GM21737 (cell line): ENCODE data around the gene CDK14.

Experiments used
- ATAC-seq: cut with Tn5 transposase; IDR thresholded peaks from one replicate; pipeline ENCODE4 v1.9.1; 2021; ENCODE audit warnings: mild to moderate bottlenecking, moderate library complexity; ENCODE audit not compliant: unreplicated experiment

Gene CDK14

GRCh38 chr7:90833443-90833842, 237.3 kb downstream of the CDK14 start:
- ATAC-seq = no peak

GRCh38 chr7:90834771-90835170, 238.7 kb downstream of the CDK14 start:
- ATAC-seq = no peak

GRCh38 chr7:90835861-90836260, 239.7 kb downstream of the CDK14 start:
- ATAC-seq = no peak

GRCh38 chr7:90836937-90837336, 240.8 kb downstream of the CDK14 start:
- no peak for ATAC-seq

GRCh38 chr7:90838799-90839198, 242.7 kb downstream of the CDK14 start:
- ATAC-seq = no peak

- no peak for ATAC-seq
These were observed 243.2 kb downstream of the CDK14 start for GRCh38 chr7:90839316-90839715.

GRCh38 chr7:90839727-90840291, 243.7 kb downstream of the CDK14 start:
- ATAC-seq = no peak

- no peak for ATAC-seq
These were observed 245.8 kb downstream of the CDK14 start for GRCh38 chr7:90841759-90842429.

- ATAC-seq = no peak
These were observed 246.3 kb downstream of the CDK14 start for GRCh38 chr7:90842430-90842788.

GRCh38 chr7:90843472-90843871, 247.4 kb downstream of the CDK14 start:
- ATAC-seq = no peak

GRCh38 chr7:90844421-90844820, 248.3 kb downstream of the CDK14 start:
- ATAC-seq = no peak

- ATAC-seq = no peak
These were observed 250.1 kb downstream of the CDK14 start for GRCh38 chr7:90846192-90846591.

GRCh38 chr7:90850066-90850465, 253.9 kb downstream of the CDK14 start:
- ATAC-seq = no peak

- ATAC-seq = no peak
These were observed 254.3 kb downstream of the CDK14 start for GRCh38 chr7:90850471-90850870.

GRCh38 chr7:90853205-90853604, 257.1 kb downstream of the CDK14 start:
- no peak for ATAC-seq

GRCh38 chr7:90856351-90857070, 260.4 kb downstream of the CDK14 start:
- no peak for ATAC-seq

- no peak for ATAC-seq
These were observed 261.5 kb downstream of the CDK14 start for GRCh38 chr7:90857603-90858002.

- ATAC-seq = no peak
These were observed 262.4 kb downstream of the CDK14 start for GRCh38 chr7:90858546-90858945.

GRCh38 chr7:90859521-90859920, 263.4 kb downstream of the CDK14 start:
- ATAC-seq = no peak

- no peak for ATAC-seq
These were observed 268.0 kb downstream of the CDK14 start for GRCh38 chr7:90864088-90864487.

- ATAC-seq = no peak
These were observed 273.2 kb downstream of the CDK14 start for GRCh38 chr7:90869335-90869734.

- no peak for ATAC-seq
These were observed 280.6 kb downstream of the CDK14 start for GRCh38 chr7:90876701-90877100.
